HCT116 (cell line): ENCODE results near the gene STC2.

Source experiments
- EGR1 ChIP-seq: IDR thresholded peaks from 2 replicates; pipeline ENCODE4 v1.6.1; 2012; ENCODE audit warnings: low read depth
- POLR2AphosphoS5 ChIP-seq: IDR thresholded peaks from 2 replicates; pipeline ENCODE4 v1.6.1; 2011; ENCODE audit warnings: mild to moderate bottlenecking, low read depth, low read length, moderate library complexity
- RAD21 ChIP-seq: IDR thresholded peaks from 2 replicates; pipeline ENCODE4 v1.6.1; 2012; ENCODE audit warnings: low read depth, mild to moderate bottlenecking

DNA sequence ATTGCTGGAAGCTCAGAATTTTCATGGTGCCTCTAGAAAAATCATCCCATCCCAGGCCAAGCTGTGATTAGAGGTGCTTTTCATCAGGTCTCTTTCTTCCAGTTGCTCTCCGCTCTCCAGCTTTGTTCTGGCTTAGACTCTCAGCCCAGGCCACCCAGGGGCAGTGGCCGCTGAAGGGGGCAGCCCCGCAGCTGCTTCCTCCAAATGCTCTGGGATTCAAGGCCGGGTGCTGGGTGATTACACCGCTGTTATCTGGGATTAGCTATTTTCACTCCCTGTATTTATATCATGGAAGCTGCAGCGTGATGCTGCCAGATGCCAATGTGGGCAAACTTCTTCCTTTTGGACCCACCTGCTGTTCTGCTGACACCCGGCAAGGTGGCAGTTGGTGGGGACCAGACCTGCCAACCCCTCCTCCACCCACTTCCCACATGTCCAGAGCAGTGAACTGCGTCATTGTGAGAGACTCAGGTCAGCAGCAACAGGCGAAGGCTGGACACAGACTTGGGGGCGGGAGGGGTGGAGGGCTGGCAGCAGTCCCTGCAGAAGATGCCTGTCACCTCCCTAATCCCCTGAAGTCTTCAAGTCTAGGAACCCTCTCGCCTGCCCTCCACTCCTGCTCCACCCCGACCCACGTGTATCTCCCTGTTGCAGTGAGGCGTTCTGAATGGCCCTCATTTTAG lies 59.3 kb downstream of the STC2 start:
- TF ChIP-seq POLR2AphosphoS5 (no peak), RAD21 (no peak), EGR1 (no peak)
